ENCODE results near the gene GRM7. TPM values are rescaled to one million over a fixed set of nuclear protein-coding genes. Genes with fewer than 3 reads are reported as not detected.

GRM7 gene
- total and polyA plus RNA-seq, 9 of the 15 experiments (the other 6 are each of a cell fraction or from before 2014, with no cell fraction given): not detected

GRCh38 chr3:7290077-7290825, 429.3 kb downstream of the GRM7 start:
- in situ Hi-C loops (cut with MboI): no loop called here
- BruUV-seq (replicated peaks): no TSS peak
- DNase-seq (ENCODE audit: extremely low read depth in 1 of 4, low spot score in 3 of 4) (no peak), ATAC-seq (no peak), FAIRE-seq (no peak)
- TF ChIP-seq HMGXB4 (CRISPR knock-in tag; IDR thresholded peaks at IDR 0.05): no peak
- no peak for TF ChIP-seq ZNF12 (CRISPR knock-in tag; IDR thresholded peaks at IDR 0.05)
- no peak overlapping the region for H3K4me3 ChIP-seq
- no peaks in the 10 kb centered on the region for H3K79me2 ChIP-seq (ENCODE audit: control insufficient read depth, insufficient read depth, low read length)
- H3K9me1 ChIP-seq (ENCODE audit: control insufficient read depth, insufficient read depth, low read length): no peaks in the 10 kb centered on the region
- no peaks in the 10 kb centered on the region for H3K27me3 ChIP-seq (ENCODE audit: control insufficient read depth in 2 of 2, insufficient read depth in 2 of 2, low read length in 2 of 2)
- no peaks in the 10 kb centered on the region for H3K36me3 ChIP-seq (ENCODE audit: control insufficient read depth, insufficient read depth, low read length)
- H3K4me1 ChIP-seq (replicated peaks in 1 of 2; ENCODE audit: control insufficient read depth in 2 of 2, insufficient read depth in 2 of 2, low read length in 2 of 2): no peaks in the 10 kb centered on the region
- WGBS (ENCODE audit: insufficient coverage, low coverage, missing lambda C conversion rate): 0% methylated on average over 1 of the region's 1 CpG
- ChIA-PET POLR2A (no interaction called here), CTCF (ENCODE audit: low intra/inter-chr PET ratio) (no interaction called here)
- intact Hi-C loops (cut with micrococcal nuclease): no loop called here
- no peak overlapping the region for H3K4me2 ChIP-seq (ENCODE audit: insufficient read depth, low read length)
- H2AFZ ChIP-seq (ENCODE audit: low read depth, low read length): no peak overlapping the region
- H3K9ac ChIP-seq (ENCODE audit: insufficient read depth in 1 of 2, low read depth in 2 of 2, low read length in 2 of 2): no peak overlapping the region
- no peak overlapping the region for H3K27ac ChIP-seq (ENCODE audit: extremely low read depth, low read depth, low read length)
- H4K20me1 ChIP-seq (replicated peaks; ENCODE audit: control insufficient read depth, insufficient read depth, low read length): no peaks in the 10 kb centered on the region
- no peaks in the 10 kb centered on the region for H3K9me3 ChIP-seq (replicated peaks; ENCODE audit: control insufficient read depth, insufficient read depth, low read depth, low read length)

- Histone ChIP-seq H3K4me2 (ENCODE audit: insufficient read depth, low read length) (no peak overlapping the region), H3K79me2 (ENCODE audit: control insufficient read depth, insufficient read depth, low read length) (no peaks in the 10 kb centered on the region), H3K9me1 (ENCODE audit: control insufficient read depth, insufficient read depth, low read length) (no peaks in the 10 kb centered on the region), H3K9ac (ENCODE audit: insufficient read depth in 1 of 2, low read depth in 2 of 2, low read length in 2 of 2) (no peak overlapping the region), H4K20me1 (replicated peaks; ENCODE audit: control insufficient read depth, insufficient read depth, low read length) (no peaks in the 10 kb centered on the region), H3K36me3 (ENCODE audit: control insufficient read depth, insufficient read depth, low read length) (no peaks in the 10 kb centered on the region), H3K4me3 (no peak overlapping the region), H3K4me1 (replicated peaks in 1 of 2; ENCODE audit: control insufficient read depth in 2 of 2, insufficient read depth in 2 of 2, low read length in 2 of 2) (no peaks in the 10 kb centered on the region), H3K27ac (ENCODE audit: extremely low read depth, low read depth, low read length) (no peak overlapping the region), H2AFZ (ENCODE audit: low read depth, low read length) (no peak overlapping the region), H3K27me3 (ENCODE audit: control insufficient read depth in 2 of 2, insufficient read depth in 2 of 2, low read length in 2 of 2) (no peaks in the 10 kb centered on the region), H3K9me3 (replicated peaks; ENCODE audit: control insufficient read depth, insufficient read depth, low read depth, low read length) (no peaks in the 10 kb centered on the region)
- in situ Hi-C loops (cut with MboI) (no loop called here), intact Hi-C loops (cut with micrococcal nuclease) (no loop called here)
- BruUV-seq (replicated peaks): no TSS peak
- DNase-seq (ENCODE audit: extremely low read depth in 1 of 4, low spot score in 3 of 4): no peak
- ChIA-PET POLR2A (no interaction called here), CTCF (ENCODE audit: low intra/inter-chr PET ratio) (no interaction called here)
- 0% methylated on average over 2 of the region's 2 CpGs for WGBS (ENCODE audit: insufficient coverage, low coverage, missing lambda C conversion rate)
- no peak for ATAC-seq
- no peak for FAIRE-seq
- TF ChIP-seq TEAD4 (IDR thresholded peaks at IDR 0.05; ENCODE audit: low read length) (no peak), TEAD4 (CRISPR knock-in tag; IDR thresholded peaks at IDR 0.05; ENCODE audit: borderline replicate concordance) (no peak), RBM25 (IDR thresholded peaks at IDR 0.05; ENCODE audit: low read depth, low read length, severe bottlenecking) (no peak), GTF2F1 (IDR thresholded peaks at IDR 0.05; ENCODE audit: low read depth, low read length) (no peak), TAF7 (tag; IDR thresholded peaks at IDR 0.05) (no peak), ZBTB5 (IDR thresholded peaks at IDR 0.05) (no peak), DNMT1 (IDR thresholded peaks at IDR 0.05) (no peak), CREB1 (IDR thresholded peaks at IDR 0.05) (no peak), CREB1 (CRISPR knock-in tag; IDR thresholded peaks at IDR 0.05) (no peak), PPARD (CRISPR knock-in tag; IDR thresholded peaks at IDR 0.05) (no peak), RBM22 (IDR thresholded peaks at IDR 0.05; ENCODE audit: low read depth, low read length, poor library complexity, severe bottlenecking) (no peak), ZC3H11A (IDR thresholded peaks at IDR 0.05; ENCODE audit: low read depth, low read length) (no peak)
Observed at GRCh38 chr3:7292362-7292761, 431.4 kb downstream of the GRM7 start.

Data from K562 (cell line).